ENCODE measurements around the gene EPHB4.
"Not testable (repeated sequence)": the region's sequence is repeated elsewhere in the genome, so short reads cannot be mapped to it uniquely, and the experiment has no call there.

EPHB4 gene

DNA sequence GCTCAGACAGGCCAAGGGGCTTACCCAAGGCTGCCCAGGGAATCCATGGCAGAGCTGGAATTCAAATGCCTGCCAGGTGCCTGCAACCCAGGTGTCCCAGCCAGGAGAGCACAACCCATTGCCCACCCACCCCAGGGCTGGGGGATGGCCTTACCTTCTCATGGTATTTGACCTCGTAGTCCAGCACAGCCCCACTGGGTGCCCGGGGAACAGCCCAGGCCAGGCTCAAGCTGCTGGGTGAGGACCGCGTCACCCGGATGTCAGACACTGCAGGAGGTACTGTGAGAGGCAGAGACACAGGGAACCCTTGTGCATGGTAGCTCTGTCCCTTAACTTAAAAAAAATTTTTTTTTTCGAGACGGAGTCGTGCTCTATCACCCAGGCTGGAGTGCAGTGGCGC lies 9.0 kb downstream of the EPHB4 start:
- Mint-ChIP-seq H3K36me3 (ENCODE audit: low read depth) (no peaks in the 10 kb centered on the region), H3K9me3 (no peaks in the 10 kb centered on the region), H3K4me1 (ENCODE audit: low read depth) (no peaks in the 10 kb centered on the region), H3K27me3 (ENCODE audit: low read depth) (no peaks in the 10 kb centered on the region), H3K27ac (no peak overlapping the region), H3K4me3 (no peak overlapping the region)

DNA sequence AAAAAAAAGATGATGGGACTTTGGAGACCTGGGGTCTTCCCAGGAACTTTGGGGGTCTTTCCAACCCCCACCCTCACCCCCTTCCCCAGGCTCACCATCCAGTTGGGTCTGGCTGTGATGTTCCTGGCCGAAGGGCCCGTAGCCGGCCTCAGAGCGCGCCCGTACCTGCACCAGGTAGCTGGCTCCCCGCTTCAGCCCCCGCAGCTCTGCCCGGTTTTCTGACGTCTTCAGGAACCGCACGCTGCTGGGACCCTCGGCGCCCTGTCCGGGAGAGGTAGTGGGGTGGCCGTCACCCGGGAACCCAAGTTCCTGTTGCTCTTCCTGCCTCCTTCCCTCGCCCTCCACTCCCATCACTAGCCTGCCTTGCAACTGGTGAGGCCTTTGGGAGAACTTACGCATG lies 10.2 kb downstream of the EPHB4 start:
- Mint-ChIP-seq H3K36me3 (ENCODE audit: low read depth) (no peaks in the 10 kb centered on the region), H3K4me1 (ENCODE audit: low read depth) (no peaks in the 10 kb centered on the region), H3K9me3 (no peaks in the 10 kb centered on the region), H3K4me3 (no peak overlapping the region), H3K27ac (no peak overlapping the region), H3K27me3 (ENCODE audit: low read depth) (no peaks in the 10 kb centered on the region)

DNA sequence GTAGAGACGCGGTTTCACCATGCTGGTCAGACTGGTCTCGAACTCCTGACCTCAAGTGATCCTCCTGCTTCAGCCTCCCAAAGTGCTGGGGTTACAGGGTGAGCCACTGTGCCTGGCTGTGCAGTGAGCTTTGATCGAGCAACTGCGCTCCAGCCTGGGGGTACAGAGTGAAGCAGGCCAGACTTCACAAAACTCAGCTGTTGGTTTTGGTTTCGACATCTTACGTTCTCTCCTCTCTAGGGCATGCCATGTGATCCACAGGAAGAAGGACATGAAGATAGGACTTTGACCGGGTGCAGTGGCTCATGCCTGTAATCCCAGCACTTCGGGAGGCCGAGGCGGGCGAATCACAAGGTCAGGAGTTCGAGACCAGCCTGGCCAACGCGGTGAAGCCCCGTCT lies 10.8 kb downstream of the EPHB4 start:
- not testable (repeated sequence) for H3K27ac Mint-ChIP-seq

DNA sequence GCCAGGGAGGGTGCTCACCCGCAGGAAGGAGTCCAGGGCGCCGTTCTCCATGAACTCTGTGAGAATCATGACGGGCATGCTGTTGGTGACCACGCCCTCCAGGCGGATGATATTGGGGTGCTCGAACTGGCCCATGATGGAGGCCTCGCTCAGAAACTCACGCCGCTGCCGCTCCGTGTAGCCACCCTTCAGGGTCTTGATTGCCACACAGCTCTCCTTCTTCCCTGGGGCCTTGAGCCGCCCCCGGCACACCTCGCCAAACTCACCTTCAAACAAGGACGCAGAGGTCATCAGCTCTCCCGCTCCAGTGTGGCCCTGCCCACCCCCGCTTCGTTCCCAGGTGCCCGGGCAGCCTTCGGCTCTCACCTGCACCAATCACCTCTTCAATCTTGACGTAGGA lies 14.6 kb downstream of the EPHB4 start:
- Mint-ChIP-seq H3K9me3 (no peaks in the 10 kb centered on the region), H3K4me3 (no peak overlapping the region), H3K27ac (no peak overlapping the region), H3K27me3 (ENCODE audit: low read depth) (no peaks in the 10 kb centered on the region), H3K36me3 (ENCODE audit: low read depth) (no peaks in the 10 kb centered on the region), H3K4me1 (ENCODE audit: low read depth) (no peaks in the 10 kb centered on the region)

More for the DNA sequence above, 10.8 kb downstream of the EPHB4 start:
- not testable (repeated sequence) for H3K36me3 Mint-ChIP-seq (ENCODE audit: low read depth); H3K4me1 Mint-ChIP-seq (ENCODE audit: low read depth); H3K4me3 Mint-ChIP-seq; H3K9me3 Mint-ChIP-seq; H3K27me3 Mint-ChIP-seq (ENCODE audit: low read depth)

DNA sequence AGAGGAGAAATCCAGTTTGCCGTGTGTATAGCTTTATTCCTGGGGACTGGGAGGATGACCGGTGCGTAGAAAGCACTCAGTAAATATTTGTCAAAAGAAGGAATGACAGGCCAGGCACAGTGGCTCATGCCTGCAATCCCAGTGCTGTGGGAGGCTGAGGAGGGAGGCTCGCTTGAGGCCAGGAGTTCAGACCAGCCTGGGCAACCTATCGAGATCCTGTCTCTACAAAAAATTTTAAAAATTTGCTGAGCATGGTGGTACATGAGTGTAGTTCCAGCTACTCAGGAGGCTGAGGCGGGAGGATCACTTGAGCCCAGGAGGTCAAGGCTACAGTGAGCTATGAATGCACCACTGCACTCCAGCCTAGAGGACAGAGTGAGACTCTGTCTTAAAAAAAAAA lies 15.8 kb downstream of the EPHB4 start:
- H3K4me3 Mint-ChIP-seq = no peak overlapping the region
- H3K27ac Mint-ChIP-seq = no peak overlapping the region
- no peaks in the 10 kb centered on the region for H3K27me3 Mint-ChIP-seq (ENCODE audit: low read depth)
- no peaks in the 10 kb centered on the region for H3K36me3 Mint-ChIP-seq (ENCODE audit: low read depth)
- H3K9me3 Mint-ChIP-seq = no peaks in the 10 kb centered on the region
- no peaks in the 10 kb centered on the region for H3K4me1 Mint-ChIP-seq (ENCODE audit: low read depth)

DNA sequence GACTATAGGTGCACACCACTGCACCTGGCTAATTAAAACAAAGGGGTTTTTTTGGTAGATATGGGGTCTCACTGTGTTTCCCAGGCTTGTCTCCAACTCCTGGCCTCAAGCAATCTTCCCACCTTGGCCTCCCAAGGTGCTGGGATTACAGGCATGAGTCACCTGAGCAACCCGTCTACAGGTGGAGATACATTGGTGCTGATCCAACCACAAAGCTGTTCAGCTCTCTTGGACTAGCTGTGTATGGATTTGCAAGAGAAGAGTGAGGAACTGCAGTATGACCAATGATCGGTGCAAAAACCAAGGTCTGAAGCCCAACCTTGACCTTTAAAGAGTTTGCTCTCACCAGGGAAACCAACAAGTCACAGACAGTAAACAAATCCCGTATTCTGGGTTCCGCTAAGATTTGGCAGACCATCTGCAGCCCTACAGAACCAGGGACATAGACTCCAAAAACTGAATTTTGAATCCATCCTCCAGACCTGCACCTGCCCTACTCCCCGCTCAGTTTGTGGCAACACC lies 18.9 kb downstream of the EPHB4 start:
- no peaks in the 10 kb centered on the region for H3K36me3 Mint-ChIP-seq (ENCODE audit: low read depth)
- H3K27ac Mint-ChIP-seq = no peak overlapping the region
- no peaks in the 10 kb centered on the region for H3K27me3 Mint-ChIP-seq (ENCODE audit: low read depth)
- H3K4me1 Mint-ChIP-seq (ENCODE audit: low read depth) = peaks cover 4% of the 10 kb centered on the region
- H3K9me3 Mint-ChIP-seq = no peaks in the 10 kb centered on the region
- no peak overlapping the region for H3K4me3 Mint-ChIP-seq

DNA sequence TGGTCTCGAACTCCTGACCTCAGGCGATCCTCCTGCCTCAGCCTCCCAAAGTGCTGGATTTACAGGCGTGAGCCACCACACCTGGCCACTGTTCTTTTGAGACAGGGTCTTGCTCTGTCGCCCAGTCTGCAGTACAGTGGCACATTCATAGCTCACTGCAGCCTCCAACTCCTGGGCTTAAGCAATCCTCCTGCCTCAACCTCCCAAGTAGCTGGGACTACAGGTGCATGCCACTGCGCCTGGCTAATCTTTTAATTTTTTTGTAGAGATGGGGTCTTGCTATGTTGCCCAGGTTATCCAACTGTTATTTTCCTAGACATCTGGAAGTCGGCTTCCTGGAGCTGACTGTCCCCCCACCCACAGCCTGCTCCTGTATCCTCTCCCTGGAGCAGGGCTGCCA lies 20.4 kb downstream of the EPHB4 start:
- H3K27ac Mint-ChIP-seq; H3K27me3 Mint-ChIP-seq (ENCODE audit: low read depth); H3K36me3 Mint-ChIP-seq (ENCODE audit: low read depth); H3K9me3 Mint-ChIP-seq; H3K4me3 Mint-ChIP-seq; H3K4me1 Mint-ChIP-seq (ENCODE audit: low read depth): not testable (repeated sequence)

DNA sequence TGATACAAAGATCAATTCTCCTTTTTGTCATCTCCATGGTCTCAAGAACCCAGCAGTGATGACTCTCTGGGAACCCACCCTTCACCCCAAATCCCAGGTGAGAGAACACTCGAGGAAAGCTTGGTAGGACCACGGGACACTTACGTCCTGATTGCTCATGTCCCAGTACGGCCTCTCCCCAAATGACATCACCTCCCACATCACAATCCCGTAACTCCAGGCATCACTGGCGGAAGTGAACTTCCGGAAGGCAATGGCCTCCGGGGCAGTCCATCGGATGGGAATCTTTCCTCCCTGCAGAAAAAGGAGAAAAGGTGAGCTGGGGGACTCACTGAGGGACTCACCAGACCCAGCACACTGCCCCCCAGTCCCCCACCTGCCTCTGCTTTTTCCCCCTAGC lies 21.0 kb downstream of the EPHB4 start:
- Mint-ChIP-seq H3K36me3 (ENCODE audit: low read depth) (no peaks in the 10 kb centered on the region), H3K27ac (no peak overlapping the region), H3K4me1 (ENCODE audit: low read depth) (peaks cover 5% of the 10 kb centered on the region), H3K27me3 (ENCODE audit: low read depth) (no peaks in the 10 kb centered on the region), H3K4me3 (no peak overlapping the region), H3K9me3 (no peaks in the 10 kb centered on the region)

DNA sequence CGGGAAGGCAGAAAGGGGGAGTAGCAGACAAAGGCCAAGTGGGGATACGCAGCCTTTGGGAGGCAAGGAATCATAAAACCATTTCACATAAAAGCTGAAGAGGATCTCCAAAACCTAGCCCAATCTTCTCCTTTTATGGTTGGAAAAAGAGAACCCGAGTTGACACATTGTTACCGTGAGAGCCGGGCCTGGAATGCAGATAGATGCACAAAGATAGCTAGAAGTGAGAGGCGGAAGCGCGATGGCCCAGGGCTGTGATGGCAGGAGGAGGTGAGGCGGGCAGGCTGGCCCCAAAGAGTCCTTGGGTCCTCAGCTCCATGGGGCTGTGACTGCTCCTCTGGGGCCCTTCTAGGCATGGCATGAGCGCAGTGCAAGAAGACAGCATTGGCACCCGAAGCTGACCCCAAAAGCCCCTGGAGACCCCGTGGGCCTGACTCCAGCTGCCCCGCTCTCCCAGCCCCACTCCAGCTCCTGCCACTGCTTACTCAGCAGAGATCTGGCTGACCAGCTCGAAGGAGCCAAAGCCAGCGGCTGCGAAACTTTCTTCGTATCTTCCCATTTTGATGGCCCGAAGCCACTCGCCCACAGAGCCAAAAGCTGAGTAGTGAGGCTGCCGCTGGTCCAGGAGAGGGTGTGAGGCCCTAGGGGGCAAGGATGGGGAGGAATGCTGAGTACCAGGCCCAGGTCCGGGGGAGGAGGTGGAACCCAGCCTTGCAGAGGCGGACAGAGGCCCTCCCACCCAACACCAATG lies 22.5 kb downstream of the EPHB4 start:
- Mint-ChIP-seq H3K36me3 (ENCODE audit: low read depth) (no peaks in the 10 kb centered on the region), H3K27ac (no peak overlapping the region)

DNA sequence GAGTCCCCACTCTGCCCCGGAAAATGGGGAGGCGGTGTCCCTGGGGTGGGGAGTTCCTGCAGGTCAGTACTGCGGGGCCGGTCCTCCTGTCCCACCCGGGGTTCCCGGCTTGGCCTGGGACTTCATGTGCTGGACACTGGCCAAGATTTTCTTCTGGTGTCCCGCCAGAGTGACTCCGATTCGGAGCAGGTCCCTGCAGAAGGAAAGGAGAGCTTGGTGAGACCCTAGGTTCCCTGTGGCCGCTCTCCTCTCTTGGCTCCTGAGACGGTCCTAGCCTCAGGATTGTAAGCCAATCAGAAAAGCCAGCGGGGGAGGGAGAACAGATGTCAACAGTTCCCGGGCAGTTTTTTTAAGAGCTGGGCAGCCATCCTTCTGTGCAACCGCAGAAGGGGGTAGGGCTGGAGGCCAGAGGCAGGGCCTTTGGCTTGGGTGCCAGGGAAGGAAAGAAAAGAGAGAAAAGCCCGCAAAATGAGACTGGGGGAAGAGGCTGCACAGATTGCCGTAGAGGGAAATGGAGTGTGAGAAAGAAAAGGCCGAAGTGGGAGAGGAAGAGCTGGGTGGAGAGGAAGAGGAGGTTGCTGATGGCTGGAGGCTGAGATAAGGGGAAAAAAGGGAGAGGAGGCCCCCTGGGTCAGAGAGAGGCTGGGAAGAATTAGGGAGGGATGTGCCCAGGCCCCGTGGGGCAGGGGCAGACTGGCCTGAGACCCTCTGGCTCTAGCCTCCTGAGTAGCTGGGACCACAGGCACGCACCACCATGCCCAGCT lies 23.7 kb downstream of the EPHB4 start:
- no peaks in the 10 kb centered on the region for H3K9me3 Mint-ChIP-seq
- H3K4me3 Mint-ChIP-seq = no peak overlapping the region
- H3K27ac Mint-ChIP-seq = no peak overlapping the region
- no peaks in the 10 kb centered on the region for H3K36me3 Mint-ChIP-seq (ENCODE audit: low read depth)
- H3K27me3 Mint-ChIP-seq (ENCODE audit: low read depth) = no peaks in the 10 kb centered on the region
- H3K4me1 Mint-ChIP-seq (ENCODE audit: low read depth) = peaks cover 5% of the 10 kb centered on the region

More for the DNA sequence above, 22.5 kb downstream of the EPHB4 start:
- Mint-ChIP-seq H3K4me1 (ENCODE audit: low read depth) (peaks cover 5% of the 10 kb centered on the region), H3K9me3 (no peaks in the 10 kb centered on the region), H3K27me3 (ENCODE audit: low read depth) (no peaks in the 10 kb centered on the region), H3K4me3 (no peak overlapping the region)

DNA sequence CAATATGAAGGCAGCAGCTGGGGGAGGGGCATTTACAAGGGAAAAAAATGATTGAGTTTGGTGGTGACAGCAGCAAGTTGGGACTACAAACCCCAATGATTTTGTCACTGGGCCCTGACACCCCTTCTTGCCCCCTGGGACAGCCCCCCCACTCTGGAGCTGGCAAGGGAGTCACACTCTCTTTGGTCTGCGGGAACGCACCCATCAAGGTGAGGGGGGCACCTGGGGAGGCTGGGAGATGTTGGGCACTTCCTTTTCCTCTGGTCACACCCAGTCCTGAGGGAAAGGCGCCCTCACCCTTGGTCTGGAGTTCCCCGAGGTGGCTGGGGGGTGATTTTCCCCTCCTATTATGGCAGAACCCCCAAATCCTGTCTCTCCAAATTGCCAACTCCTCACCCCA lies 24.4 kb downstream of the EPHB4 start:
- peaks cover 5% of the 10 kb centered on the region for H3K4me1 Mint-ChIP-seq (ENCODE audit: low read depth)
- no peak overlapping the region for H3K27ac Mint-ChIP-seq
- H3K9me3 Mint-ChIP-seq = no peaks in the 10 kb centered on the region
- no peaks in the 10 kb centered on the region for H3K27me3 Mint-ChIP-seq (ENCODE audit: low read depth)
- no peak overlapping the region for H3K4me3 Mint-ChIP-seq
- H3K36me3 Mint-ChIP-seq (ENCODE audit: low read depth) = no peaks in the 10 kb centered on the region

DNA sequence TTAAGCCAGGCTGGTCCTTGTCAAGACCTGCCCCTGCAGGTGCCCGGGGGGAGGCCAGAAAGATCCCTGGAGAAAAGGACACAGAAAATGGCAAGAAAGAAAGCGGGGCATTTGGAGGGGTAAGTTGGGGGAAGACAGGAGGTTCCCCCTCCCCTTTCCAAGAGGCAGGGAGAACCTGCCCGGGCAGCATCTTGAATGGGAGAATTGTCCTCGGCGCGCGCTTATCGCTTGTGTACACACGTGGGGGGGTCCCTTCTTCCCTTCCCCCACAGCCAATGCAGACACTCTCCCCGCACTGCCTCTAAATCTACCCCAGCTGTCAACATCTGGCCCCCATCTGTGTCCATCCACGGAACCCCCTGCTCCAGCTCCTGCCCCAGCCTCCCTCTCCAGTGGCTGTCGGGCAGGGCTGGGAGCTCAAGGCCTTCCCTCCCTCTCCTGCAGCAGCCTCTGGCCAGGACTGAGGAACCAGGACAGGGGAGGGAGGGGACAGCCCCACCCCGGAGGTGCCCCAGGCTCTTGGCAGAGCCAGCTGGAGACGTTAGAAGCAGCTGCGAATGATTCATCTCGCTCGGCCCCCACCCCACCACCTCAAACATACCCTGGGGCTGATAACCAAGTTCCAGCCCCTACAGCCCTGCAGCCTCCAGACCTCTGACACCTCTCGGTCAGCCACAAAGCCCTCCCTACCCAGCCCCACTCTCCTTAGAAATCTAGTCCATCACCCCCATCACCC lies 25.3 kb downstream of the EPHB4 start:
- Mint-ChIP-seq H3K27ac (no peak overlapping the region), H3K27me3 (ENCODE audit: low read depth) (no peaks in the 10 kb centered on the region), H3K4me1 (ENCODE audit: low read depth) (peaks cover 5% of the 10 kb centered on the region)

DNA sequence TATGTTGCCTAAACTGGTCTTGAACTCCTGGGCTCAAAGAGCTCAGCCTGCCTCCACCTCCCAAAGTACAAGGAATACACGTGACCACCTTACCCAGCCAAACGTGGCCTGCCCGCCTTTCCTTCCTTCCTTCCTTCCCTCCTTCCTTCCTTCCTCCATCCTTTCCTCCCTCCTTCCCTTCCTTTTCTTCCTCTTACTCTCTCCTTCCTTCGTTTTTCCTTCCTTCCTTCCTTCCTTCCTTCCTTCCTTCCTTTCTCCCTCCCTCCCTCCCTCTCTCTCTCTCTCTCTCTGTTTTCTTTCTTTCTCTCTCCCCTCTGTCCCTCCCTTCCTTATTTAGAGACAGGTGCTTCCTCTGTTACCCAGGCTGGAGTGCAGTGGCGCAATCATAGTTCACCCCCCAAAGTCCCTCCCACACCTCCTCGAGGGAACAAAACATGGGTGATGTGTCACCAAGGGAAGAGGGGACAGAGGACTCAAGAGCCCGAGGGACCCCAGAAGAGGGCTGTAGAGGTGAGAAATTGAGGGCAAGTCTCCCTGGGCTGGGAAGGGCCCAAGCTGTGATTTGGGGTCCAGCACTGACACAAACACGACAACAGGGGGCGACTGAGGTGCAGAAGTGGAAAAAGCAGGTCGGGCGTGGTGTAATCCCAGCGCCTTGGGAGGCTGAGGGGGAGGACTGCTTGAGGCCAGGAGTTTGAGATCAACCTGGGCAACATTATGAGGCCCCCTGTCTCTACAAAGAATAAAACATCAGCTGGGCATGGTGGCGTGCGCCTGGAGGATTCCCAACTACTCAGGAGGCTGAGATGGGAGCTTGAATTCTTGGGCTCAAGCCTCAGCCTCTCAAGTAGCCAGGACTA lies 28.1 kb downstream of the EPHB4 start:
- H3K27me3 Mint-ChIP-seq (ENCODE audit: low read depth) = peaks cover 6% of the 10 kb centered on the region
- H3K4me3 Mint-ChIP-seq = no peak overlapping the region
- peaks cover 5% of the 10 kb centered on the region for H3K4me1 Mint-ChIP-seq (ENCODE audit: low read depth)
- no peaks in the 10 kb centered on the region for H3K9me3 Mint-ChIP-seq
- H3K36me3 Mint-ChIP-seq (ENCODE audit: low read depth) = no peaks in the 10 kb centered on the region
- H3K27ac Mint-ChIP-seq = no peak overlapping the region

More for the DNA sequence above, 25.3 kb downstream of the EPHB4 start:
- Mint-ChIP-seq H3K4me3 (no peak overlapping the region), H3K36me3 (ENCODE audit: low read depth) (no peaks in the 10 kb centered on the region), H3K9me3 (no peaks in the 10 kb centered on the region)

DNA sequence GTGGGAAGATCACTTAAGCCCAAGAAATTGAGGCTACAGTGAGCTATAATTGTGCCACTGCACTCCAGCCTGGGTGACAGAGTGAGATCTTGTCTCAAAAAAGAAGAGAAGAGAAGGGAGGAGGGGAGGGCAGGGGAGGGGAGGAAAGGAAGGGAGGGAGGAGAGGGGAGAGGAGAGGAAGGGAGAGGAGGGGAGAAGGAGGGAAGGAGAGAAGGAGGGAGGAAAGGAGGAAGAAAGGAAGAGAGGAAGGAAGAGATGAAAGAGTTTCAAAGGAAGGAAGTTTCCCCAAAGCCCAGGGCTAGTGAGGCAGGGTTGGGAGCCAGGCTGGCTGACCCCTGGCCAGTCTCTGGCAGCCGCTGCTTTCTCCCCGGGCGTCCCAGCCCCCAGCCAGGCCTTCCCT lies 32.6 kb downstream of the EPHB4 start:
- H3K36me3 Mint-ChIP-seq (ENCODE audit: low read depth) = no peaks in the 10 kb centered on the region
- no peak overlapping the region for H3K4me3 Mint-ChIP-seq
- no peaks in the 10 kb centered on the region for H3K9me3 Mint-ChIP-seq
- H3K27ac Mint-ChIP-seq = no peak overlapping the region
- H3K4me1 Mint-ChIP-seq (ENCODE audit: low read depth) = no peaks in the 10 kb centered on the region
- peaks cover 7% of the 10 kb centered on the region for H3K27me3 Mint-ChIP-seq (ENCODE audit: low read depth)
